GM18526 (cell line): ENCODE results near the gene TAS2R50.

Experiments
- POLR2A ChIP-seq: IDR thresholded peaks from 3 replicates; pipeline ENCODE4 v1.6.1; 2011; ENCODE audit not compliant: insufficient read length; ENCODE audit errors: extremely low read depth

The TAS2R50 gene

GRCh38 chr12:10986812-10987211 is at the start of gene TAS2R50:
TSS of gene TAS2R50 (minus strand) at chr12:10986912. CDS start at chr12:10986860, 52 bp downstream.
- no peak for TF ChIP-seq POLR2A

DNA sequence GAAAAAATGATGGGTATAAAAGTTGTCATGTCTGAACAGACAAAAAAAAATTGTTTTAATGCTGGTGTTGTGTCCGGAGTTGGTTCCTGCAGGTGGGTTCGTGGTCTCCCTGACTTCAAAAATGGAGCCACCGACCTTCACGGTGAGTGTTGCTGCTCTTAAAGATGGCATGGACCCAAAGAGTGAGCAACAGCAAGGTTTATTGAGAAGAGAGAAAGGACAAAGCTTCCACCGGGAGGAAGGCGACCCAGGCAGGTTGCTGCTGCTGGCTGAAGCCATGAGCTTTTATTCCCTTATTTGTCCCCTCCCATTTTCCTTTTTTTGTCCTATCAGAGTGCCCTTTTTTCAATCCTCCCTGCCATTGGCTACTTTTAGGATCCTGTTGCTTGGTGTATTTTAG is 44.6 kb upstream of the TAS2R50 start, which contains the start of gene TAS2R31:
TAS2R31 (minus strand) TSS at position 101 of the 400 bp plus-strand sequence; CDS start at position 29, 72 bp downstream.
- no peak for TF ChIP-seq POLR2A

GRCh38 chr12:11026118-11026517 is 39.4 kb upstream of the TAS2R50 start:
- no peak for TF ChIP-seq POLR2A

DNA sequence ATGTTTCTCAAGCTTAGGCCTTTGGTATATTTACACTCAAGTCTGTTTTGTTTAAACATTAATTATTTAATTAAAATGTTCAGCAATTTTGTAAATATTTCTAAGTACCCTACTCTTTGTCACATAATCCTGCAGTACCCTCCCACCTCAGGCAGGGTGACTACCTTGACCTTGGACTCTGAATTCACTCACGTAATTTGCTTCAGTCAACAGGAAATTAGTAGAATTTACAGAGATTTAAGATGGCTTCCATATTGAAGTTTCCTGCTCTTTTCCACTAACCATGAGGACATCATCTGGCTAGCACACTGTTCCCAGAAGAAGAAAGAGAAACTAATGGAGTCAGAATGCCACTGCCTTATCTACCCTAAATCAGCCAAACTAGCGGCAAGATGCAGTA is 36.7 kb upstream of the TAS2R50 start:
- no peak for TF ChIP-seq POLR2A

GRCh38 chr12:11022520-11022919 is 35.8 kb upstream of the TAS2R50 start, which contains the start of gene TAS2R19:
TSS of gene TAS2R19 (minus strand) at chr12:11022620. CDS start at chr12:11022571, 49 bp downstream.
- TF ChIP-seq POLR2A, result no peak

DNA sequence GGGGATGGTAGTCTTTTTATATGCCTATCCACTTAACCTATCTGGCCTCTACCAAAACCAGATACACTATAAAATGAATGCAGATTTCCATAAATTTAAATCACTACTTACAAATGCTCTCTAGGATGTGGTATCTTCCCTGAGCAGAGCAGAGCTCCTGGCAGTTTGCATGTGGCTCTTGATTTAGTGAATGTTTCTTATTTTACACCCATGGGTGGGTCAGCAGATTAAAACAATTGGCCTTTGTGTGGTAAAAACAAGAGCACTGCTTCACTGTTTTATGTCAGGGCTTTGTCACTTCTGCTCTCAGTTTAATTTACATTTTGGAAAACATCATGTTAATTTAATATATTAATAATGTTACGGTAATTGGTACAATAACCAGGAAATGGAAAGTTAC is 30.2 kb upstream of the TAS2R50 start:
- TF ChIP-seq POLR2A, result no peak

DNA sequence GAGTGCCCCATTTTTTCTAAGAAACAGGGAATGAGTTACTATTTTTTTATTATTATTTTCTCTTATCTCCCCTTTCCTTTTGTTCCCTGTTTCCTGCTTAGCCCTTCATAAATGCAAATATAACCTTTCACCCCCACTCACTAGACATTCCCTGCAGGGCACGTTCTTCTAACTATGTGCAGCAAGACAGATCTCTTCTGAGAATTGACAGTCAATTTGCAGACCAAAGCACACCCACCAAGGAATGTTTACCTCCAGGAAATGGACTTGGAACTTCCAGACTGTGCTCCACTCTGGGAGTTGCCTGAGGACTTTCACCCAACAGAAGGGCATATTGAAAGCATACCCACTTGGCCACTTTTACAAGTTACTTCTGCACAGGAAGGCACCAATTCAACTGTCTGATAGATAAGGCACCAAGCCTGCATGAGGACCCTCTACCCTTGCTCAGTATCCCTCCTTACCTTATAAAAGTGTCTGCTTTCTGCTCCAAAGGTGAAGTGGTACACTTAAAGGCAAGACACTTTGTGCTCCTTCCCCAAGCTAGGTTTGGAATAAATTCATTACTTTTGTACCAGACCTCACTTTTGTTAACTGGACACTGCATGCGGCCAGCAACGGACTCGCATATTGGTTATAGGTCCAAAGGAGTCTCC is 29.2 kb upstream of the TAS2R50 start:
- TF ChIP-seq POLR2A, result no peak

GRCh38 chr12:11014234-11014633 is 27.5 kb upstream of the TAS2R50 start:
- no peak for TF ChIP-seq POLR2A

- TF ChIP-seq POLR2A, result no peak
Measured at GRCh38 chr12:11007608-11008007, 20.9 kb upstream of the TAS2R50 start.

- TF ChIP-seq POLR2A, result no peak
Measured at GRCh38 chr12:10998204-10998603, 11.5 kb upstream of the TAS2R50 start, which contains the start of gene TAS2R20. TSS of gene TAS2R20 (minus strand) at chr12:10998304. CDS start at chr12:10997875, 429 bp downstream.

DNA sequence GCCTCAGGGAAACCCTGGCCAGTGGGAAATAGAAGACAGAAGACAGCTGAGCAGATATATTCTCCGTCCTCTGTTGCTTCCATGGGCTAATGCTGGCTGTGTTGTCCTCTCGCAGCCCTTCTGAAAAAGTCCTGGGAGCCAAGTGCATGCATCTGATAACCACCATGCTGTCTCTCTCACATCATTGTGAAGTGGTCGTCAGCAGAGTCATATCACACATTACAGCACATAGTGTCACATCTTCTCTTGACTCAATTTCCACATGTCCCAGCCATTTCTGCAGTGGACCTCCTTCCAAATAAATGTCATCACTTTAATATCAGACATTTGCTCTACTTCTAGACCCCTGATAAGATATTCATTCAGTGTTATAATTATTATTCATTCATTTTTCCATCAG is 7.6 kb upstream of the TAS2R50 start:
- TF ChIP-seq POLR2A, result no peak

- no peak for TF ChIP-seq POLR2A
Measured at GRCh38 chr12:10989107-10989506, 2.4 kb upstream of the TAS2R50 start.

DNA sequence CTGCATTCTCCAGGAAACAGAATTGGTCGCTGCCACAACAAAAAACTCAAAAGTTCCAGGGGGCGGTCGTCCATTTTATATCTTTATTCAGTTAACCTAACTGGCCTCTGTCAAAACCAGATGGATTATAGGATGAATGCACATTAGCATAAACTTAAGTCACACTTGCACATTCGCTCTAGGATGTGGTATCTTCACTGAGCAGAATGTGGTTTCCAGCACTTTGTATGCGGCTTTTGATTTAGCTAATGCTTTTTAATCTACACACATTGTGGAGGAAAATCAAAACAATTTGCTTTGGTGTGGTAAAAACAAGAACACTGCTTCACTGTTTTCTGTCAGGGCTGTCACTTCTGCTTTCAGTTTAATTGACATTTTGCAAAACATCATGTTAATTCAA is 4.5 kb downstream of the TAS2R50 start:
- TF ChIP-seq POLR2A, result no peak

GRCh38 chr12:10974965-10975364 is 11.7 kb downstream of the TAS2R50 start:
- no peak for TF ChIP-seq POLR2A

DNA sequence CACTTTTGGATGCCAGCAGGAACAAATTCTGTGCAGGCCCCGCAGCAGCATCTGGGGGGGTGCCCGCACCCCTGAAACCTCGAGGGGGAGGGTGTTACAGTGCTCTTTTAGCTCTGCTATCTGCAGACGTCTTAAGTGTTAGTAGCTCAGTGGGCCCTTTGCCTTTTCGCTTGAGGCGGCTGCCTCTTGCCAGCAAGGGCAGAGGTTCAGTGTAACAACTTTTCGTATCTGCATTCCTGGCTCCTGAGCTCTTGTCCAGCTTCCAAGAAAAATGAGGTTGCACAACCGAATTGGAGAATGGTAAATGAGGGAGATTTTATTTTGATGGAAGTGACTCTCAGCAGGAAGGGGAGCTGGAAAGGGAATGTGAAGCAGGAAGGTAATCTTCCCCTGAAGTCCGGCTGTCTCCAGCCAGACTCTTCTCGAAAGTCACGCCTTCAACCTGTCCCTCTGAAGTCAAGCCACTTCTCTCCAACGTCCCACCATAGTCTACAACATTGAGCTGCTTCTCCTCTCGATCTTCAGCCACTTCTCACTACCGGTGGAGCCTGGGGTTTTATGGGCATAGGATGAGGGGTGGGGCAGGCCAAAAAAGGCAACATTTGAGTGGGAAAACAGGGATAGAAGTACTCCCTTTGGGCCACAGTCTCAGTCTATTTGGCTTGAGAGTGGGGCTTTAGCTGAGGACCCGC is 17.8 kb downstream of the TAS2R50 start:
- TF ChIP-seq POLR2A, result no peak

DNA sequence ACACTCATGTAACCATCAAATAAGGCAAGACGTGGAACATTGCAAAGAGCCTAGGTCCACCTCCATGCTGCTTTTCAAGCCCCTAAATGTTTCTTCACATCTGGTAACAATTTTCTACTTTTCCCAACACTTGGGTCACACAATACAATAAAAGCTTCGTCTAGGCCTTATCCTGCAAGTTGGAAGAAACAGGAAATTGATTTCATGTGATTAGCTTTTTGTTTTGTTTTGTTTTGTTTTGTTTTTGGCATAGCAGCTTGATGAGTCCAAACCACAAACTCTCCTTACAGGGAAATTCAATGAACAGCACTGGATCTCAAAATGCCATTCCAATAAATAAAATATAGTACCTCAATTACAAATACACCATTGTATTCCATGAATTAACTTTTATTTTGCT is 19.3 kb downstream of the TAS2R50 start:
- no peak for TF ChIP-seq POLR2A
